WTC11 (cell line): ENCODE data around the gene SPN.
"Not testable (repeated sequence)": the region's sequence is repeated elsewhere in the genome, so short reads cannot be mapped to it uniquely, and the experiment has no call there.

Experiments used
- ESRRA ChIP-seq: sonication (generic); formaldehyde crosslinking; IDR thresholded peaks from 2 replicates; pipeline ENCODE4 v1.8.1; 2022; ENCODE audit warnings: mild to moderate bottlenecking, missing genetic modification reagents, borderline replicate concordance
- JUN ChIP-seq: sonication (generic); formaldehyde crosslinking; IDR thresholded peaks from 2 replicates; pipeline ENCODE4 v1.8.0; 2023; ENCODE audit warnings: mild to moderate bottlenecking, missing genetic modification reagents
- NR2C2 ChIP-seq: sonication (generic); formaldehyde crosslinking; IDR thresholded peaks from 2 replicates; pipeline ENCODE4 v1.8.0; 2022; ENCODE audit warnings: mild to moderate bottlenecking, missing genetic modification reagents
- ZBTB21 ChIP-seq: sonication (generic); formaldehyde crosslinking; IDR thresholded peaks from 2 replicates; pipeline ENCODE4 v1.8.1; 2023; ENCODE audit warnings: mild to moderate bottlenecking, missing genetic modification reagents, borderline replicate concordance
- TF ChIP-seq, protein P1 (sequence below): fragments of 200-600 bp; IDR thresholded peaks from 2 replicates; pipeline ENCODE4 v1.8.0; 2022; ENCODE audit warnings: antibody characterized with exemption

DNA sequence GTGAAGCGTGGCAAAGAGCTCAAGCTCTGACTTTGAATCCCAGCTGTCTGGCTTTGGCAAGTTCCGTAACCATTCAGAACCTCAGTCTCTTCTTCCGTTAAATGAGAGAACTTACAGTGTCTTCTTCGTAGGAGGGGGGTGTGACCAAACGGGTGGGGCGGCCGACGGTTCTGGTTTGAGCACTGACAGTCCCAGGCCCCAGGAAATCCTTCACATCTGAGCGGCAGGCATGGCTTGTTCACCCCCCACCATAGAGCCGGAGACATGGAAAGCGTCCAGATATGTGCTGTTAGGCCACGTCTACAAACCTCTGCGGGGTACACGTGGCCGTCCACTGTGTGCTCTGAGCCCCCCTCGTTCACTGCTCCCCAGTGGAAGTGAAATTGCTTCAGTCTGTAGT is 27.1 kb upstream of the SPN start:
- not testable (repeated sequence) for TF ChIP-seq ESRRA, ZBTB21, JUN, NR2C2 (CRISPR knock-in tag)
- TF ChIP-seq, protein P1, sequence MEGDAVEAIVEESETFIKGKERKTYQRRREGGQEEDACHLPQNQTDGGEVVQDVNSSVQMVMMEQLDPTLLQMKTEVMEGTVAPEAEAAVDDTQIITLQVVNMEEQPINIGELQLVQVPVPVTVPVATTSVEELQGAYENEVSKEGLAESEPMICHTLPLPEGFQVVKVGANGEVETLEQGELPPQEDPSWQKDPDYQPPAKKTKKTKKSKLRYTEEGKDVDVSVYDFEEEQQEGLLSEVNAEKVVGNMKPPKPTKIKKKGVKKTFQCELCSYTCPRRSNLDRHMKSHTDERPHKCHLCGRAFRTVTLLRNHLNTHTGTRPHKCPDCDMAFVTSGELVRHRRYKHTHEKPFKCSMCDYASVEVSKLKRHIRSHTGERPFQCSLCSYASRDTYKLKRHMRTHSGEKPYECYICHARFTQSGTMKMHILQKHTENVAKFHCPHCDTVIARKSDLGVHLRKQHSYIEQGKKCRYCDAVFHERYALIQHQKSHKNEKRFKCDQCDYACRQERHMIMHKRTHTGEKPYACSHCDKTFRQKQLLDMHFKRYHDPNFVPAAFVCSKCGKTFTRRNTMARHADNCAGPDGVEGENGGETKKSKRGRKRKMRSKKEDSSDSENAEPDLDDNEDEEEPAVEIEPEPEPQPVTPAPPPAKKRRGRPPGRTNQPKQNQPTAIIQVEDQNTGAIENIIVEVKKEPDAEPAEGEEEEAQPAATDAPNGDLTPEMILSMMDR, result not testable (repeated sequence)
